ENCODE measurements around the gene ACOX1. TPM values are rescaled to one million over a fixed set of nuclear protein-coding genes. Genes with fewer than 3 reads are reported as not detected.
A peak's percentile ranks its signal among the peaks of the same experiment; 100 is the strongest.

Gene ACOX1
- total and polyA plus RNA-seq, 2 donors (not counting 1 experiment from before 2014, with no cell fraction given), result 6.6 to 31.2 TPM

DNA sequence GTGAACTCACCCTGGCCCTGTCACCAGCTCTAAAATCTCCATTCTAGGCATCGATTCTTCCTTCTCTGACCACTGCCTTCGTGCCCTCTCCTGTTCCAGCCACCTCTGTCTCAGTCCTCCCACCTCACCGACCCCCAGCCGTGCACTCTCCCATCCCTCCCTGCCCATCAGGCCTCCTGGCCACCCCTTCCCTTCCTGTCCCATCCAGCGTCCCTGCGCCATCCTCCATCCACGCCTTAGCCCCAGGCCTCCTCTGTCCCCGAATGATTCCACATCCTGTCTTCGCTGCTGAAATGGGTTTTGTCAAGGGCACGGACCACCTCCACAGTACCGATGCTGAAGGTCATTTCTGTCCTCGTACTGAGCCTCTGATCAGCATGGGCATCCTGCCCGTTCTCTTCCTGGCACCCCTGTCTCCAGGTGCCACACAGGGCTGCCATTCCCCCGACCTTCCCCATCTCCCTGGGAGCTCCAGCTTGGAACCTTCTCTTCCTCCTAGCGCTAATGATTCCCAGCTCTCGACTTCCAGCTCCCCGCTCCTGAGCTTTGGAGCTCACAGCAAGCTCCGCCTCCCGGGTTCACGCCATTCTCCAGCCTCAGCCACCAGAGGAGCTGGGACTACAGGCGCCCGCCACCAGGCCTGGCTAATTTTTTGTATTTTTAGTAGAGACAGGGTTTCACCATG lies 84.8 kb downstream of the ACOX1 start:
- H3K79me2 ChIP-seq (ENCODE audit: control insufficient read depth, insufficient read depth, low read length), result peaks cover 24% of the 10 kb centered on the region
- TF ChIP-seq EZH2 (IDR thresholded peaks at IDR 0.05; ENCODE audit: borderline replicate concordance, insufficient read depth, low read depth, low read length, poor library complexity, severe bottlenecking), result no peak
- TF ChIP-seq, protein P1, sequence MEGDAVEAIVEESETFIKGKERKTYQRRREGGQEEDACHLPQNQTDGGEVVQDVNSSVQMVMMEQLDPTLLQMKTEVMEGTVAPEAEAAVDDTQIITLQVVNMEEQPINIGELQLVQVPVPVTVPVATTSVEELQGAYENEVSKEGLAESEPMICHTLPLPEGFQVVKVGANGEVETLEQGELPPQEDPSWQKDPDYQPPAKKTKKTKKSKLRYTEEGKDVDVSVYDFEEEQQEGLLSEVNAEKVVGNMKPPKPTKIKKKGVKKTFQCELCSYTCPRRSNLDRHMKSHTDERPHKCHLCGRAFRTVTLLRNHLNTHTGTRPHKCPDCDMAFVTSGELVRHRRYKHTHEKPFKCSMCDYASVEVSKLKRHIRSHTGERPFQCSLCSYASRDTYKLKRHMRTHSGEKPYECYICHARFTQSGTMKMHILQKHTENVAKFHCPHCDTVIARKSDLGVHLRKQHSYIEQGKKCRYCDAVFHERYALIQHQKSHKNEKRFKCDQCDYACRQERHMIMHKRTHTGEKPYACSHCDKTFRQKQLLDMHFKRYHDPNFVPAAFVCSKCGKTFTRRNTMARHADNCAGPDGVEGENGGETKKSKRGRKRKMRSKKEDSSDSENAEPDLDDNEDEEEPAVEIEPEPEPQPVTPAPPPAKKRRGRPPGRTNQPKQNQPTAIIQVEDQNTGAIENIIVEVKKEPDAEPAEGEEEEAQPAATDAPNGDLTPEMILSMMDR (IDR thresholded peaks at IDR 0.05), result no peak
- no peak overlapping the region for H3K27ac Mint-ChIP-seq
- H3K4me1 Mint-ChIP-seq, result peaks cover 26% of the 10 kb centered on the region
- no peaks in the 10 kb centered on the region for H3K27me3 ChIP-seq (replicated peaks in 1 of 4; ENCODE audit: control extremely low read depth in 1 of 4, control insufficient read depth in 3 of 4, insufficient read depth in 4 of 4, low read length in 3 of 4)
- H3K36me3 ChIP-seq (replicated peaks in 1 of 2; ENCODE audit: control extremely low read depth in 1 of 2, control insufficient read depth in 1 of 2, extremely low read depth in 1 of 2, insufficient read depth in 2 of 2, low read length in 1 of 2), result peaks cover 2 to 27% of the 10 kb centered on the region in 2 experiments
- POLR2A ChIA-PET, result interaction anchor here (0.6 to 1.0 kb wide), 3 partner anchors 49 to 923 kb away, joined by 3 read pairs; no protein-coding TSS in a partner anchor
- no peak overlapping the region for H2AFZ ChIP-seq (ENCODE audit: insufficient read depth, low read depth, low read length, poor library complexity, severe bottlenecking)
- H3K9ac ChIP-seq (ENCODE audit: low read length), result no peak overlapping the region
- WGBS (ENCODE audit: insufficient coverage), result 97% methylated on average over 22 of the region's 22 CpGs
- no peak overlapping the region for H3K4me3 ChIP-seq (ENCODE audit: control extremely low read depth in 1 of 5, extremely low read depth in 1 of 5, insufficient read depth in 1 of 5, low read depth in 2 of 5, low read length in 4 of 5)
- peak overlapping the region; percentile 66 for H3K4me3 Mint-ChIP-seq
- CTCF ChIA-PET, result interaction anchor here (0.6 to 5.9 kb wide), 5 partner anchors 11 to 129 kb away, joined by 3 to 52 read pairs (median 3); partner anchors contain the start of genes GALK1, TRIM47 and WBP2
- H3K4me2 ChIP-seq (replicated peaks; ENCODE audit: low read depth, low read length, poor library complexity, severe bottlenecking), result no peak overlapping the region
- intact Hi-C loops (cut with micrococcal nuclease), result no loop called here
- DNase-seq (no peak), ATAC-seq (ENCODE audit: low read depth) (no peak)
- peaks cover 16 to 19% of the 10 kb centered on the region in 2 donors for H3K4me1 ChIP-seq (ENCODE audit: control insufficient read depth in 2 of 2, insufficient read depth in 2 of 2, low read length in 2 of 2)
- H4K20me1 ChIP-seq (ENCODE audit: control insufficient read depth, insufficient read depth, low read length, poor library complexity, severe bottlenecking), result peaks cover 29% of the 10 kb centered on the region
- no peaks in the 10 kb centered on the region for H3K9me3 Mint-ChIP-seq (ENCODE audit: insufficient read depth)
- H3K9me3 ChIP-seq (ENCODE audit: control extremely low read depth in 1 of 3, control insufficient read depth in 2 of 3, insufficient read depth in 1 of 3, low read length in 2 of 3), result no peaks in the 10 kb centered on the region
- no peak overlapping the region for H3K27ac ChIP-seq (ENCODE audit: low read length in 2 of 2)
- no peaks in the 10 kb centered on the region for H3K27me3 Mint-ChIP-seq
